Ishikawa (cell line): ENCODE results near the gene CYP2W1.

Source experiments
- CEBPB ChIP-seq: IDR thresholded peaks from 2 replicates; pipeline ENCODE4 v1.6.1; 2012
- CREB1 ChIP-seq: IDR thresholded peaks from 2 replicates; pipeline ENCODE4 v1.6.1; 2012; ENCODE audit warnings: low read depth
- EGR1 ChIP-seq: IDR thresholded peaks from 2 replicates; pipeline ENCODE4 v1.6.1; 2012
- EP300 ChIP-seq: IDR thresholded peaks from 2 replicates; pipeline ENCODE4 v1.6.1; 2012; ENCODE audit warnings: borderline replicate concordance
- FOXM1 ChIP-seq: IDR thresholded peaks from 2 replicates; pipeline ENCODE4 v1.6.1; 2012; ENCODE audit warnings: low read depth, borderline replicate concordance
- NFIC ChIP-seq: IDR thresholded peaks from 2 replicates; pipeline ENCODE4 v1.6.1; 2012
- RAD21 ChIP-seq: IDR thresholded peaks from 2 replicates; pipeline ENCODE4 v1.6.1; 2012; ENCODE audit warnings: low read depth
- REST ChIP-seq: IDR thresholded peaks from 2 replicates; pipeline ENCODE4 v1.6.1; 2012; ENCODE audit warnings: low read depth, mild to moderate bottlenecking
- TAF1 ChIP-seq: IDR thresholded peaks from 2 replicates; pipeline ENCODE4 v1.6.1; 2012; ENCODE audit warnings: low read depth, mild to moderate bottlenecking
- TCF12 ChIP-seq: IDR thresholded peaks from 2 replicates; pipeline ENCODE4 v1.6.1; 2012; ENCODE audit warnings: low read depth
- TEAD4 ChIP-seq: IDR thresholded peaks from 2 replicates; pipeline ENCODE4 v1.6.1; 2012
- YY1 ChIP-seq: IDR thresholded peaks from 2 replicates; pipeline ENCODE4 v1.6.1; 2012; ENCODE audit warnings: low read depth
- ZBTB7A ChIP-seq: IDR thresholded peaks from 2 replicates; pipeline ENCODE4 v1.6.1; 2012; ENCODE audit warnings: low read depth
- TF ChIP-seq, protein P1 (sequence below): IDR thresholded peaks from 2 replicates; pipeline ENCODE4 v1.6.1; 2012

- TF ChIP-seq ZBTB7A, result no peak
- TF ChIP-seq, protein P1, sequence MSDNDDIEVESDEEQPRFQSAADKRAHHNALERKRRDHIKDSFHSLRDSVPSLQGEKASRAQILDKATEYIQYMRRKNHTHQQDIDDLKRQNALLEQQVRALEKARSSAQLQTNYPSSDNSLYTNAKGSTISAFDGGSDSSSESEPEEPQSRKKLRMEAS, result peak; percentile 84; the same call in 1 of the 2 replicates
- TF ChIP-seq CEBPB, result no peak
- no peak for TF ChIP-seq YY1
- no peak for TF ChIP-seq EP300
- TF ChIP-seq EGR1, result no peak
- no peak for TF ChIP-seq TEAD4
- no peak for TF ChIP-seq REST
- TF ChIP-seq FOXM1, result no peak
- no peak for TF ChIP-seq CREB1
- no peak for TF ChIP-seq TCF12
- TF ChIP-seq RAD21, result no peak
- no peak for TF ChIP-seq NFIC
- TF ChIP-seq TAF1, result no peak
These were observed 46.0 kb downstream of the CYP2W1 start for GRCh38 chr7:1028775-1029636.
